Loucy (cell line): ENCODE measurements around the gene PPP1CB.

Source experiments
- CTCF ChIP-seq: fragments of 200-600 bp; sonication (generic); conservative IDR thresholded peaks from 2 replicates; pipeline ENCODE4 v1.5.1; 2014; ENCODE audit warnings: mild to moderate bottlenecking, antibody characterized with exemption, low read length
- EZH2phosphoT487 ChIP-seq: fragments of 200-600 bp; IDR thresholded peaks from 2 replicates; pipeline ENCODE4 v1.6.1; 2018; ENCODE audit warnings: antibody characterized with exemption, mild to moderate bottlenecking, moderate library complexity, borderline replicate concordance

- no peak for TF ChIP-seq CTCF
- no peak for TF ChIP-seq EZH2phosphoT487
Observed at GRCh38 chr2:28702878-28703277, 48.8 kb upstream of the PPP1CB start.
